HG02884 (cell line): Measurements from ENCODE around the gene MAG.
"Not testable (repeated sequence)": the region's sequence is repeated elsewhere in the genome, so short reads cannot be mapped to it uniquely, and the experiment has no call there.

Experiments used
- ATAC-seq: cut with Tn5 transposase; IDR thresholded peaks from one replicate; pipeline ENCODE4 v1.9.1; 2021; ENCODE audit warnings: mild to moderate bottlenecking, moderate library complexity; ENCODE audit not compliant: unreplicated experiment

Gene MAG

GRCh38 chr19:35279985-35280821, 11.8 kb upstream of the MAG start:
- no peak for ATAC-seq

- no peak for ATAC-seq
Measured at GRCh38 chr19:35281303-35281702, 10.7 kb upstream of the MAG start.

GRCh38 chr19:35284153-35285094, 7.5 kb upstream of the MAG start:
- no peak for ATAC-seq

GRCh38 chr19:35285095-35285449, 6.9 kb upstream of the MAG start:
- no peak for ATAC-seq

- ATAC-seq, result not testable (repeated sequence)
Measured at GRCh38 chr19:35285465-35285864, 6.5 kb upstream of the MAG start.

GRCh38 chr19:35286101-35286500, 5.9 kb upstream of the MAG start:
- not testable (repeated sequence) for ATAC-seq

- ATAC-seq, result no peak
Measured at GRCh38 chr19:35287713-35288112, 4.2 kb upstream of the MAG start.

GRCh38 chr19:35288331-35288730, 3.6 kb upstream of the MAG start:
- ATAC-seq, result no peak

- no peak for ATAC-seq
Measured at GRCh38 chr19:35288906-35289305, 3.1 kb upstream of the MAG start.

- ATAC-seq, result no peak
Measured at GRCh38 chr19:35290381-35291127, 1.4 kb upstream of the MAG start.

- ATAC-seq, result no peak
Measured at GRCh38 chr19:35291259-35291658, 702 bp upstream of the MAG start.

GRCh38 chr19:35292421-35293362, 731 bp downstream of the MAG start:
- ATAC-seq, result no peak

- no peak for ATAC-seq
Measured at GRCh38 chr19:35293363-35293739, 1.4 kb downstream of the MAG start.

- no peak for ATAC-seq
Measured at GRCh38 chr19:35293808-35294207, 1.8 kb downstream of the MAG start.

- no peak for ATAC-seq
Measured at GRCh38 chr19:35294328-35294727, 2.4 kb downstream of the MAG start.

- ATAC-seq, result no peak
Measured at GRCh38 chr19:35294859-35295791, 3.2 kb downstream of the MAG start.

- ATAC-seq, result no peak
Measured at GRCh38 chr19:35295792-35296462, 4.0 kb downstream of the MAG start.
